DND-41 (cell line): ENCODE measurements around the gene TNNT2.

Source experiments
- ATAC-seq: fragments of 200-7000 bp; cut with Tn5 transposase; 3 replicates; pipeline ENCODE4 v1.9.1; 2021; ENCODE audit warnings: low read depth; ENCODE audit not compliant: insufficient read depth
- DNase-seq: peaks from one replicate; pipeline ENCODE4 v3.0.0-alpha.2; 2020
- H2AFZ ChIP-seq: 2 replicates; pipeline ENCODE4 v1.6.0; 2012; ENCODE audit warnings: low read depth, low read length
- H3K27ac ChIP-seq: 2 replicates; pipeline ENCODE4 v1.5.1; 2012; ENCODE audit warnings: low read length, inconsistent platforms
- H3K27me3 ChIP-seq: fragments of 200-600 bp; sonication (generic); 2 replicates; pipeline ENCODE4 v1.6.0; 2012; ENCODE audit warnings: low read length, mild to moderate bottlenecking, inconsistent platforms; ENCODE audit not compliant: insufficient read depth, poor library complexity
- H3K36me3 ChIP-seq: 2 replicates; pipeline ENCODE4 v1.5.1; 2012; ENCODE audit warnings: low read length, inconsistent platforms; ENCODE audit not compliant: insufficient read depth
- H3K4me1 ChIP-seq: 2 replicates; pipeline ENCODE4 v1.5.1; 2012; ENCODE audit warnings: mild to moderate bottlenecking, low read length; ENCODE audit not compliant: insufficient read depth
- H3K4me2 ChIP-seq: 2 replicates; pipeline ENCODE4 v1.6.0; 2012; ENCODE audit warnings: mild to moderate bottlenecking, moderate library complexity, low read length, inconsistent platforms; ENCODE audit not compliant: insufficient read depth
- H3K4me3 ChIP-seq, 2 experiments: fragments of 200-600 bp in 1 of 2; shearing (Covaris generic) in 1 of 2; 2 replicates each; pipeline ENCODE4 v1.5.1; 2012 to 2016; ENCODE audit warnings: inconsistent platforms in 2 of 2, low read length in 2 of 2, mild to moderate bottlenecking in 2 of 2, low read depth in 1 of 2, moderate library complexity in 1 of 2
- H3K79me2 ChIP-seq: 2 replicates; pipeline ENCODE4 v1.6.0; 2012; ENCODE audit warnings: low read length, inconsistent platforms; ENCODE audit not compliant: insufficient read depth
- H3K9ac ChIP-seq: 2 replicates; pipeline ENCODE4 v1.6.0; 2012; ENCODE audit warnings: low read depth, mild to moderate bottlenecking, inconsistent platforms, low read length, moderate library complexity
- H3K9me3 ChIP-seq: 2 replicates; pipeline ENCODE4 v1.5.1; 2012; ENCODE audit warnings: low read length, moderate library complexity, mild to moderate bottlenecking, inconsistent platforms; ENCODE audit not compliant: insufficient read depth, severe bottlenecking
- H4K20me1 ChIP-seq: 2 replicates; pipeline ENCODE4 v1.6.0; 2012; ENCODE audit warnings: low read length; ENCODE audit not compliant: insufficient read depth
- CTCF ChIP-seq: IDR thresholded peaks from 2 replicates; pipeline ENCODE4 v1.5.1; 2012; ENCODE audit warnings: borderline replicate concordance, low read length, moderate library complexity, mild to moderate bottlenecking; ENCODE audit not compliant: poor library complexity, severe bottlenecking; ENCODE audit errors: extremely low read depth
- EZH2 ChIP-seq: IDR thresholded peaks from 3 replicates; pipeline ENCODE4 v1.6.1; 2012; ENCODE audit warnings: borderline replicate concordance, low read depth, mild to moderate bottlenecking, moderate library complexity, low read length, inconsistent platforms; ENCODE audit not compliant: severe bottlenecking

Gene TNNT2

GRCh38 chr1:201401700-201402099 lies 24.2 kb upstream of the TNNT2 start:
- Histone ChIP-seq H3K4me1 (no peaks in the 10 kb centered on the region), H3K4me3 (no peak overlapping the region), H3K79me2 (no peaks in the 10 kb centered on the region), H3K4me2 (no peak overlapping the region), H3K36me3 (no peaks in the 10 kb centered on the region), H3K27ac (no peak overlapping the region), H3K9me3 (no peaks in the 10 kb centered on the region), H3K27me3 (peaks cover 16% of the 10 kb centered on the region), H4K20me1 (no peaks in the 10 kb centered on the region; the same call in 1 of the 2 replicates), H3K9ac (no peak overlapping the region), H2AFZ (no peak overlapping the region)
- TF ChIP-seq CTCF (no peak), EZH2 (no peak)
- ATAC-seq: no peak
- no peak for DNase-seq

DNA sequence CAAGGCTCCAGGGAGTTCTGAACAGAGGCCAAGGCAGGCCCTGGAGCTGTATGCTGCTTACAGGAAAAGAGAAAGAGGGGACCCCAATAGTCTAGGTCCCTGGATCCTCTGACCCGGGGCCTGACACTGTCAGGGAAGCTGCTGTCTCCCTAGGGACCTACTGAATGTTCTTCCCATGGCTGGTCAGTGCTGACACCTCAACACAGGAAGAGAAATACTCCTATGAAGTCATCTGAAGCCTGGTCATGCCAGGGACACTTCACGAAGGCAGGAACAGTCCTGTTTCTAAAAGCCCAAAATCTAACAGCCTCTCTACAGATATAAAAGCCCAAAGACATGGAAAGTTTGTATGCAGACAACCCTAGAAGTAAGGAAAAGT lies 23.4 kb upstream of the TNNT2 start:
- H2AFZ ChIP-seq: no peak overlapping the region
- no peak overlapping the region for H3K9ac ChIP-seq
- no peak overlapping the region for H3K4me2 ChIP-seq
- no peak for DNase-seq
- peaks cover 22% of the 10 kb centered on the region for H3K27me3 ChIP-seq
- no peaks in the 10 kb centered on the region for H3K4me1 ChIP-seq
- H3K36me3 ChIP-seq: no peaks in the 10 kb centered on the region
- ATAC-seq: no peak
- no peaks in the 10 kb centered on the region for H3K79me2 ChIP-seq
- H3K27ac ChIP-seq: no peak overlapping the region
- no peaks in the 10 kb centered on the region for H3K9me3 ChIP-seq
- H4K20me1 ChIP-seq: no peaks in the 10 kb centered on the region; the same call in 1 of the 2 replicates
- no peak overlapping the region for H3K4me3 ChIP-seq
- no peak for TF ChIP-seq EZH2
- TF ChIP-seq CTCF: no peak

GRCh38 chr1:201400212-201400851 lies 22.9 kb upstream of the TNNT2 start:
- Histone ChIP-seq H3K9me3 (no peaks in the 10 kb centered on the region), H3K9ac (no peak overlapping the region), H2AFZ (no peak overlapping the region), H3K27me3 (peaks cover 22% of the 10 kb centered on the region), H3K4me2 (no peak overlapping the region), H4K20me1 (no peaks in the 10 kb centered on the region; the same call in 1 of the 2 replicates), H3K79me2 (no peaks in the 10 kb centered on the region), H3K36me3 (no peaks in the 10 kb centered on the region), H3K27ac (no peak overlapping the region), H3K4me1 (no peaks in the 10 kb centered on the region), H3K4me3 (no peak overlapping the region)
- no peak for ATAC-seq
- DNase-seq: no peak
- TF ChIP-seq EZH2: no peak
- TF ChIP-seq CTCF: no peak
